H9 (cell line): ENCODE results near the gene ROBO1. TPM values are rescaled to one million over a fixed set of nuclear protein-coding genes. Genes with fewer than 3 reads are reported as not detected.

Experiments
- DNase-seq: peaks from one replicate; pipeline ENCODE4 v3.0.0-alpha.2; 2017
- H2AFZ ChIP-seq: one replicate; pipeline ENCODE4 v1.6.1; 2013; ENCODE audit warnings: mild to moderate bottlenecking, low read length, control low read depth, moderate library complexity
- H2AK5ac ChIP-seq: 2 replicates; pipeline ENCODE4 v1.6.1; 2013; ENCODE audit warnings: low read length, control low read depth, mixed read lengths; ENCODE audit not compliant: insufficient read length
- H2BK120ac ChIP-seq: one replicate; pipeline ENCODE4 v1.6.1; 2013; ENCODE audit warnings: low read depth, mild to moderate bottlenecking, low read length, control low read depth, inconsistent platforms; ENCODE audit not compliant: poor library complexity, severe bottlenecking
- H2BK12ac ChIP-seq: 2 replicates; pipeline ENCODE4 v1.6.1; 2013; ENCODE audit warnings: low read length, control low read depth, mixed read lengths, low read depth; ENCODE audit not compliant: insufficient read length
- H2BK15ac ChIP-seq: 2 replicates; pipeline ENCODE4 v1.6.1; 2013; ENCODE audit warnings: low read depth, low read length, control low read depth
- H2BK20ac ChIP-seq: one replicate; pipeline ENCODE4 v1.6.1; 2013; ENCODE audit warnings: low read depth, mild to moderate bottlenecking, low read length, control low read depth, inconsistent platforms; ENCODE audit not compliant: poor library complexity, severe bottlenecking
- H2BK5ac ChIP-seq: 2 replicates; pipeline ENCODE4 v1.6.1; 2013; ENCODE audit warnings: low read length, control low read depth, mixed read lengths; ENCODE audit not compliant: insufficient read length
- H3K14ac ChIP-seq: 2 replicates; pipeline ENCODE4 v1.6.1; 2013; ENCODE audit warnings: low read length, control low read depth; ENCODE audit not compliant: insufficient read depth
- H3K18ac ChIP-seq: 2 replicates; pipeline ENCODE4 v1.6.1; 2013; ENCODE audit warnings: low read depth, mild to moderate bottlenecking, mixed read lengths, low read length, control low read depth; ENCODE audit not compliant: insufficient read length
- H3K23ac ChIP-seq: 2 replicates; pipeline ENCODE4 v1.6.1; 2013; ENCODE audit warnings: low read length, control low read depth, mixed read lengths, low read depth; ENCODE audit not compliant: insufficient read length
- H3K23me2 ChIP-seq: 2 replicates; pipeline ENCODE4 v1.6.1; 2013; ENCODE audit warnings: low read depth, mild to moderate bottlenecking, mixed read lengths, low read length, control low read depth; ENCODE audit not compliant: insufficient read length, poor library complexity, severe bottlenecking
- H3K27ac ChIP-seq: 2 replicates; pipeline ENCODE4 v1.5.1; 2013; ENCODE audit warnings: low read length, control low read depth, mixed read lengths, low read depth; ENCODE audit not compliant: insufficient read length
- H3K27me3 ChIP-seq: 2 replicates; pipeline ENCODE4 v1.6.1; 2013; ENCODE audit warnings: low read length, control low read depth, inconsistent platforms; ENCODE audit not compliant: insufficient read depth
- H3K4ac ChIP-seq: 2 replicates; pipeline ENCODE4 v1.6.1; 2013; ENCODE audit warnings: low read depth, mild to moderate bottlenecking, control low read depth, inconsistent platforms, low read length, moderate library complexity
- H3K4me1 ChIP-seq: 2 replicates; pipeline ENCODE4 v1.6.1; 2013; ENCODE audit warnings: low read length, control low read depth, inconsistent platforms; ENCODE audit not compliant: insufficient read depth
- H3K4me2 ChIP-seq: 2 replicates; pipeline ENCODE4 v1.6.1; 2013; ENCODE audit warnings: low read length, control low read depth, mixed read lengths; ENCODE audit not compliant: insufficient read length, insufficient read depth
- H3K56ac ChIP-seq: 2 replicates; pipeline ENCODE4 v1.6.1; 2013; ENCODE audit warnings: low read depth, mild to moderate bottlenecking, mixed read lengths, low read length, control low read depth; ENCODE audit not compliant: insufficient read length
- H3K79me1 ChIP-seq: 2 replicates; pipeline ENCODE4 v1.6.1; 2013; ENCODE audit warnings: low read depth, mild to moderate bottlenecking, moderate library complexity, low read length, control low read depth, inconsistent platforms; ENCODE audit not compliant: insufficient read depth, poor library complexity, severe bottlenecking
- H3K79me2 ChIP-seq: 2 replicates; pipeline ENCODE4 v1.6.1; 2013; ENCODE audit warnings: low read length, control low read depth, inconsistent platforms; ENCODE audit not compliant: insufficient read depth
- H3K9ac ChIP-seq: 2 replicates; pipeline ENCODE4 v1.6.1; 2013; ENCODE audit warnings: low read length, control low read depth, mixed read lengths; ENCODE audit not compliant: insufficient read length; ENCODE audit errors: extremely low read depth
- H3K9me3 ChIP-seq: one replicate; pipeline ENCODE4 v1.6.1; 2013; ENCODE audit warnings: low read depth, low read length, inconsistent platforms; ENCODE audit not compliant: control insufficient read depth
- H3T11ph ChIP-seq: one replicate; pipeline ENCODE4 v1.6.1; 2013; ENCODE audit warnings: mild to moderate bottlenecking, low read length, control low read depth, inconsistent platforms
- H4K20me1 ChIP-seq: one replicate; pipeline ENCODE4 v1.6.1; 2013; ENCODE audit not compliant: control insufficient read depth, insufficient read length, insufficient read depth
- H4K5ac ChIP-seq: 2 replicates; pipeline ENCODE4 v1.6.1; 2013; ENCODE audit warnings: low read depth, mild to moderate bottlenecking, mixed read lengths, low read length, control low read depth; ENCODE audit not compliant: insufficient read length
- H4K8ac ChIP-seq: replicated peaks from 2 replicates; pipeline ENCODE4 v1.6.1; 2013; ENCODE audit warnings: low read length, control low read depth, mixed read lengths, low read depth; ENCODE audit not compliant: insufficient read length
- H4K91ac ChIP-seq: 2 replicates; pipeline ENCODE4 v1.6.1; 2013; ENCODE audit warnings: low read depth, mild to moderate bottlenecking, moderate library complexity, mixed read lengths, low read length, control low read depth; ENCODE audit not compliant: insufficient read length
- H3K27ac Mint-ChIP-seq, 3 experiments: 2 replicates in 2 of 3; 3 replicates in 1 of 3; pipeline ENCODE4 v1.8.0; 2020 to 2021; ENCODE audit warnings: mixed read lengths in 3 of 3, mild to moderate bottlenecking in 1 of 3, moderate library complexity in 1 of 3
- H3K27me3 Mint-ChIP-seq: 2 replicates; pipeline ENCODE4 v1.8.0; 2021; ENCODE audit warnings: low read depth, mild to moderate bottlenecking, moderate library complexity, mixed read lengths
- H3K36me3 Mint-ChIP-seq, 3 experiments: 2 replicates in 2 of 3; 3 replicates in 1 of 3; pipeline ENCODE4 v1.8.0; 2020 to 2021; ENCODE audit warnings: low read depth in 3 of 3, mixed read lengths in 3 of 3; ENCODE audit not compliant: insufficient read depth in 1 of 3
- H3K4me1 Mint-ChIP-seq, 2 experiments: 2 replicates each; pipeline ENCODE4 v1.8.0; 2020; ENCODE audit warnings: mixed read lengths in 2 of 2
- H3K4me3 Mint-ChIP-seq, 2 experiments: 2 replicates in 1 of 2; 3 replicates in 1 of 2; pipeline ENCODE4 v1.8.0; 2020 to 2021; ENCODE audit warnings: mild to moderate bottlenecking in 2 of 2, mixed read lengths in 2 of 2, moderate library complexity in 1 of 2
- H3K9me3 Mint-ChIP-seq, 2 experiments: 2 replicates in 1 of 2; 3 replicates in 1 of 2; pipeline ENCODE4 v1.8.0; 2020; ENCODE audit warnings: mild to moderate bottlenecking in 2 of 2, mixed read lengths in 2 of 2, moderate library complexity in 1 of 2
- CTCF ChIP-seq: fragments of 200-600 bp; sonication (generic); conservative IDR thresholded peaks from 3 replicates; pipeline ENCODE4 v1.8.0; 2021; ENCODE audit warnings: antibody characterized with exemption, mild to moderate bottlenecking
- WGBS: extraction: QIAGEN DNeasy Blood & Tissue Kit; methylation state at CpG from one replicate; pipeline ENCODE4 v1.1.7; 2013; ENCODE audit warnings: missing lambda C conversion rate, low lambda C conversion rate, mixed read lengths; ENCODE audit not compliant: insufficient read length; ENCODE audit errors: extremely low coverage; 5-methylcytosine and 5-hydroxymethylcytosine counted together
- total RNA-seq: library from RNA; stranded (reverse); gene quantifications from 2 replicates; pipeline ENCODE4 v1.2.1, GENCODE V29; 2021

ROBO1 gene
- total RNA-seq, 1 experiment from 2014 or later, result 62.7 TPM

DNA sequence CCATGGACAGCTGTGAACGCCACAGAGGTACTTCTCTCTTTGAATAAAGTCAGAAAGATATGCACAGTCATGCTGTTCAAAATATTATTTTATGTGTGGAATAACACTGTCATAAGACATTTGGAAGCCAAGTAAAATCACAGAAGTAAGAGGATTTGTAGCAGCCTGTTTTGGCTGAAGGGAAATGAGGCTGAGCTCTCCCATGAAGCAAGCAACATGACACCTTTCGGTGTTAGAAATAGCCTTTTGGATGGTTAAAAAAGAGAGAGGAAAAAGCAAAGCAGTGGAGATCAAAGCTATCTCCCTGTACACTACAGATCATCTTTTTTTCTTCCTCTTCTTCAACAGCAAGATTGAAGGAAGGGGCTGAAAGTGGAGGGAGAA, 755.3 kb downstream of the ROBO1 start:
- Mint-ChIP-seq H3K36me3 (no peaks in the 10 kb centered on the region), H3K27me3 (no peaks in the 10 kb centered on the region), H3K4me3 (peak overlapping the region in 1 of 2 experiments; percentile 36; a peak in 2 of 5 replicates), H3K4me1 (peaks cover 46 to 48% of the 10 kb centered on the region in 2 experiments), H3K9me3 (no peaks in the 10 kb centered on the region), H3K27ac (peak overlapping the region in 1 of 3 experiments; percentile 48; a peak in 1 of 7 replicates)
- no peak overlapping the region for H3K56ac ChIP-seq
- H2AK5ac ChIP-seq, result no peak overlapping the region
- no peak overlapping the region for H3K18ac ChIP-seq
- no peak overlapping the region for H3K4ac ChIP-seq
- no peak overlapping the region for H4K8ac ChIP-seq
- H3K4me2 ChIP-seq, result peak overlapping the region; percentile 3
- H2BK15ac ChIP-seq, result no peak overlapping the region
- H3K27ac ChIP-seq, result no peak overlapping the region
- H3K14ac ChIP-seq, result no peak overlapping the region
- H4K91ac ChIP-seq, result no peak overlapping the region
- H2BK20ac ChIP-seq, result no peak overlapping the region
- H3T11ph ChIP-seq, result no peak overlapping the region
- no peak overlapping the region for H2AFZ ChIP-seq
- H3K23ac ChIP-seq, result no peak overlapping the region
- peaks cover 8% of the 10 kb centered on the region; the same call in 1 of the 2 replicates for H3K4me1 ChIP-seq
- peaks cover 19% of the 10 kb centered on the region; the same call in 1 of the 2 replicates for H3K79me2 ChIP-seq
- H2BK120ac ChIP-seq, result no peak overlapping the region
- TF ChIP-seq CTCF, result no peak
- no peaks in the 10 kb centered on the region for H3K27me3 ChIP-seq
- no peak overlapping the region for H2BK5ac ChIP-seq
- H3K9ac ChIP-seq, result no peak overlapping the region
- H2BK12ac ChIP-seq, result no peak overlapping the region
- no peaks in the 10 kb centered on the region for H3K79me1 ChIP-seq
- H3K9me3 ChIP-seq, result no peaks in the 10 kb centered on the region
- WGBS, result no CpG with 5 or more reads among the region's 2 CpGs
- H4K5ac ChIP-seq, result no peak overlapping the region
- peaks cover 5% of the 10 kb centered on the region for H3K23me2 ChIP-seq
- no peaks in the 10 kb centered on the region for H4K20me1 ChIP-seq
- no peak for DNase-seq
